DMS 273 treated with DMSO at 0.1 percent for 48 hours (cell line): ENCODE results near the gene ZNF222.

Experiments used
- DNase-seq: peaks from one replicate; lab custom pipeline; 2025; lab: John Stamatoyannopoulos, UW

The ZNF222 gene

DNA sequence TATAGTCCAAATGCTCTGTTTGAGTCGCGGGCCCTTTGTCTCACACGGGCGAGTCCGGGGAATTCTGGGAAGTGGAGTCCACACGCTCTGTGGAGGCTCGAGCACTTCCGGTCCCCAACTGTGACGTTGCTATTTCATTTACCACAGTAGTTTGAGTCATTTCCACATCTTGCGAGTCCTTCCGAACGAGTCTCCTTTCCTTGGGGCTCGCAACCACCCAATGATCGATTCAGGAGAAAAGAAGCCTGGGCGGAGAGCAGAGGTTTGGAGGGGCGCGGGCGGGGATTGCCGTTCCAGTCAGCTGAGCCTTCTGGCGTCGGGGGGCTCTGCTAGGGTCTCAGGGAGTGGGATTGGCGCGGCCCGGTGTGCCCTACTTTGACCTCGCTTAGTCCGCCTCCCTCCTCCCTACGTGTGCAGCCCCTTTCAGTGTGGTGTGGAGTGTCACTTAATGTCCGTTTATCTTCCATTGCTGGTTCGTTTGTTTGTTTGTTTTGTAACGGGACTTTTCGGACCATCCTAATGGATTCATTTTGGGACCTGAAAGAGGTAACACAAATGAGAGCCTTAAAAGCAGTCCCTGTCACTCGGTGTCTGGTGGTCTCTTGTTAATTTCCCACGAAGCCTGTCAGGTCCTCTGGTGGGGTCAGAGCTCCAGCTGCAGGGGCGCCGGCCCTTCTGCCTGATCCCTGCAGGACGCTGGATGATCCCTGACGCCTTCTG, at the start of gene ZNF222:
Gene ZNF222 (plus strand): TSS at position 163 of the 720 bp plus-strand sequence. CDS start 58 bp downstream, at position 221.
- peak; percentile 61 for DNase-seq

DNA sequence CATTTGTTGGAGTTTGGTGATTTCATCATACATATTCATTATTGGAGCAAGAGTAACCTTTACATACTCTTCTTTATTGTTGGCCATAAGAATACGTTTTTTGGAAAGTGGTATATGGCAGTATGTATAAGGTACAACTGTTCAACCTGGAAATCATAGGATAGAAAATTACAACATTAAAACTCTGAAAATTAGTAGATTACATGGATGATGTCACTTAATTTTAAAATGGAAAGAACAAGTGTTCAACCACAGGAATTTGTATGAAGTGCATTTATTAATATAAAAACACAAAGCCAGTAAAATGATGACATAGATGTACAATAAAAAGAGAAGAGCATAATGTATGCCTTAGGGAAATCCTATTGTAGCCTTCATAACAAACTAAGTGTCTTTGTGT, 48.4 kb upstream of the ZNF222 start:
- DNase-seq = no peak

DNA sequence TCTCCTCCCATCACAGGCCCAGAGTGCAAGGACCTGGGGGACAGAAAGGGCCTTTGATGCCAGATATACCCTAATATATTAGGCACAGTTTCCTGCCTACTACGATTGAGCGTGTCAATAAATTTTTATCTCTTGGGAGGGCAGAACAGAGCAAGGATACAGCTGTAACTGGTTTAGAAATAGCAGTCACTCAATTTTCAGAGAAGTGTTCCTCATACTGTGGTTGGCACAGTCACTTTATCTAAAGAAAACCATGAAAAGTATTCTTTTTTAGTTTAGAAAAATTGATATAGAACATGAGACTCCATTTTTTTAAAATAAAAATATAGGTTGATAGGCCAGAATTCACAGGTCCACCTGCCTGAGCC, 41.7 kb upstream of the ZNF222 start:
- no peak for DNase-seq

DNA sequence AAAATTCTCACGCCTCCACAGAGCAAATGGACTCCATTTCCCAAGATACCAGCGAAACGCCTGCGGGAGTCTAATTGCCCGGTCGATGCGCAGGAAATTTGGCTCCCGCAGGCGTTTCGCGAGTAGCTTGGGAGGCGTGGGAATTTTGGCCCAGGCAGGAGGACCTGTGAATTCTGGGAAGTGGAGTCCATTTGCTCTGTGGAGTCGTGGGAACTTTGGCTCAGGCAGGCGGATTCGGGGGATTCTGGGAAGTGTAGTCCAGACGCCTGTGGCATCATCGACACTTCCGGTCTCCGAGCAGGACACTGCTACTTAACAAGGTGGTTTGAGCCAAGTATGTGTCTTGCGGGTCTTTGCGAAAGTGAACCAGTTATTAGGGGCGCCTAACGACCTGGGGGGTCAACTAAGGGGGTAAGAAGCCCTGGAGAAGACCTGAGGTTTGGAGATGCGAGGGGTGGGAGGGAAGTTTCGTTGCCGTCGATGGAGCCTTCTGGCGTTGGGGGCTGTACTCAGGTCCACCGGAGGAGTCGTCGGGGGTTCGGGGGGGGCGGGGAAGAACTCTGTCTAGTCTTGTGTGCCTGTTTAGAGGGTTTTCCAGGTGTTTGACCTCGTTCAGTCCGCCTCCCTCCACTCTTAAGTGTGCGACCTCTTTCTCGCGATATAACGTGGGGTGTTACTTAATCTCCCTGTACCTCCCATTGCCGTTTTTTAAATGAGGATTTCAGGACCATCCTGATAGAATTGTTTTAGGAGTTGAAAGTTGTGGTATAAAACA, 41.1 kb upstream of the ZNF222 start, which contains the start of gene ZNF155:
Gene ZNF155 (plus strand): TSS at position 277 of the 775 bp plus-strand sequence. CDS start 4,356 bp downstream, outside the sequence.
- peak; percentile 96 for DNase-seq

DNA sequence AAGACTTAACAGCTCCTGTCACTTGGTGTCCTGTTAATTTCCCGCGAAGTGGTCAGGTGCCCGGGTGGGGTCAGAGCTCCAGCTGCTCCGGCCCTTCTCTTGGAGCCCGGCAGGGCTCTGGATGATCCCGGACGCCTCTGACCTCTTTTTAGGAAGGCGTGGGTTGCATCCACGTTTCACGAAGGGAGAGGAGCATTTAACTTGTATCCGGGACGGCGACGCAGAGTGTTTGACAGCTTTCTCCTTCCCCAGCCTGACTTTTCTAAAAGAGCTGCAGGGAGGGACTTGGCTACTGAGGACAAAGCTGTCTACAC, 40.5 kb upstream of the ZNF222 start:
- DNase-seq = no peak

DNA sequence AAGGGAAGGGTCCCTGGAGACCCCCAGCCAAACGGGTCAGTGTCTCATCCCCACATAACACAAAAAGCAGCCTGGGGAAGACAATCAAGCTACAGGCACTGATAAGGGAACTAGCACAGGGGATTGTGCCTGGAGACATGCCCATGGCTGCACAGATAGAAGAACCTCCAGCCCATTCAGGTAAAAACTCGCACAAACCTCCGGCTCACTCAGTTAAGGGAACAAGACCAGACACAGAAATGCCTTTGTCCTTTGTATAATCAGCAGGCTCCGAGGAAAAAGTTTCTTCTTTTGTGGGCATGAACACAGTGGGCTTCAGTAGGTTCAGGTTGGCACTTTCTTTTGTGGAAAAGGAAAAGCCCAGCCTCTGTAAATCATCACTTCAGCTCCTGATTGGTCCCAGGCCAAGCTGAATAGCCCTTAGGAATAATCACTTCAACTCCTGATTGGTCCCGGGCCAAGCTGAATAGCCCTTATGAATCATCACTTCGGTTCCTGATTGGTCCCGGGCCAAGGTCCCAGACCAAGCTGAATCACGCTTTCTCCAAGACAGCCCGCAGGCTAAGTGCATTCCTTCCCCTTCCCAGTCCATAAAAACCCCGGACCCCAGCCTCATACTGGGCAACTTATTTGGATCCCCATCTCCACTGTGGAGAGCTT, 27.4 kb upstream of the ZNF222 start:
- DNase-seq = no peak

DNA sequence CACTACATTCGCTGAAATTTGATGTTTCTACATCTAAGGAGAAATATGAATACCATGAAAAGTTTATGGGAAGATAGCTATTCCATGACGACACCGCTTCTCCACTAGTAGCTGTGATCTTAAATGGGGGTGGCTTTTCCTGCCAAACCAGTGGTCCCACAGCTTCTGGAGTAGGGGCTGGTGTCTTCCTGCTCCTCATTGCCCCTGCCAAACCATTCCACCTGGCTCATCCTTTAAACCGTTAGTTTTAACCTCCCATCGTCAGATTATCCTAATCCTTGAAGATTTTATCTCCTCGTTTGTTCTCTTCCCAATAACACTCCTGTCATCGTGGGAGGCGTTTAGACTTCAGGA, 23.0 kb upstream of the ZNF222 start:
- no peak for DNase-seq

DNA sequence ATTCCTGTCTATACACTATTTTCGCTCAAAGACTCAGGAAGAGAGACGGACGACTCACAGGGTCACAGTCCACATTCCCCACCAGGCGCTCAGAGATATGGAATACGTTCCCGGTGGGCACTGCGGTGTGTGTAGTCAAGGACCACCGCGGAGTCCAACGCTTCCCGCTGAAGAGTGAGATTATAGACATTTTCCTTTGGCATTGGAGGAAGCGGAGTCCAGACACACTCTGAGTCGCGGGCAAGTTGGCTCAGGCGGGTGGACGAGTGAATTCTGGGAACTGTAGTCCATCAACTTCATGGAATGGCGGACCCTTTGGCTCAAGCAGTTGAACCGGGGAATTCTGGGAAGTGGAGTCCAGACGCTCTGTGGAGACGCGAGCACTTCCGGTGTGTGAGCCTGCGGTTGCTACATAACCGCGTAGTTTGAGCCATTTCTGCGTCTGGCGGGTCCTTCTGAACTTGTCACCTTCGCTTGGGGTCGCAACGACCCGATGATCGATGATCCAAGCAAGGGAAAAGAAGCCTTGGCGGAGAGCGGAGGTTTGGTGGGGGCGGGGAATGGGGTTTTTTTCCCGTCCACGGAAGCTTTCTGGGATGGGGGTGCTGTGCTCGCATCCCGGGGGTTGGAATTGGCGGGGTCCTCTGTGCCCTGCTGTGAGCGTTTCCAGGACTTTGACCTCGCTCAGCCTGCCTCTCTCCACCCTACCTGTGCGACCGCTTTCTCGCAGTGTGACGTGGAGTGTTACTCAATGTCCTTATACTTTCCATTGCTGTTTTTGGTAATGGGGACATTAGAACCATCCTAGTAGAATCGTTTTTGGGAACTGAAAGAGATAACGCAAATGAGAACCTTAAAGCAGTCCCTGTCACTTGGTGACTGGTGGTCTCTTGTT, 22.4 kb upstream of the ZNF222 start, which contains the start of gene ZNF230:
Gene ZNF230 (plus strand): TSS at position 392 of the 895 bp plus-strand sequence. CDS start 4,122 bp downstream, outside the sequence.
- DNase-seq = peak; percentile 93

DNA sequence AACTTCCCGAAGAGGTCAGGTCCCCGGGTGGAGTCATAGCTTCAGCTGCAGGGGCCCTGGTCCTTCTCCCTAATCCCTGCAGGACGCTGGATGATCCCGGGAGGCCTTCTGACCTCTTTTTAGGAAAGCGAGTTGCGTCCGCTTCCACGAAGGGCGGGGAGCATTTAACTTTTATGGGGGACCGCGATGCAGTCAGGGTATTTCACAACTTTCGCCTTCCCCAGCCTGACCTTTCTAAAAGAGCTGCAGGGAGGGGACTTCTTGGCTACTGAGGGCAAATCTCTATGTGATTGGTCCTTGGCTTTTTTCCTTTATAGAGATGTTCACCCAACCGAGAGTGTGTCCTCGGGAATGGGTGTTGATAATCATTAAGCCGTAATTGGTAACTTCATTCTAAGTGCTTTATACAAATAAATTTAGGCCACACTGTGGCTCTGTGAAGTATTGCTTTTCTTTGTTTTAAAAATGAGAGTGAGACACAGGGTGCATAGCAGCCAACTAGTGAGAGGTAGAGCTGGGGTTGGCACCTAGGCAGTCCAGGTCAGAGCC, 21.6 kb upstream of the ZNF222 start:
- DNase-seq = no peak

DNA sequence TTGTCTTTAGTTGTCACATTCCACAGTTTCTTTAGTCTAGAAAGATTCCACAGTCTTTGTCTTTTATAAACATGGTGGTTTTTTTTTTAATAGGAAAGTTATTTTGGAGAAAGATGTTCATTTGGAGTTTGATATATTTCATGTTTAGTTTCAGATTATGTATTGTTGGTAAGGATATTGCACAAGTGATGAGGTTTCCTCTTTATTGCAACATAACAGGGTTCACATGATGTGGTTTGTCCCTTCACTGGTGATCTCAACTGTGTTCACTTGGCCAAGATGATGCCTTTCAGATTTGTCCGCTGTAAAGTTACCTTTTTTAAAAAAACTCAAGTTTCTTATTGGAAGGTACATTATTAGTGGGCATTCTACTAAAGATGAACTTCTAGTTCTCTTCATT, 19.2 kb upstream of the ZNF222 start:
- DNase-seq = no peak

DNA sequence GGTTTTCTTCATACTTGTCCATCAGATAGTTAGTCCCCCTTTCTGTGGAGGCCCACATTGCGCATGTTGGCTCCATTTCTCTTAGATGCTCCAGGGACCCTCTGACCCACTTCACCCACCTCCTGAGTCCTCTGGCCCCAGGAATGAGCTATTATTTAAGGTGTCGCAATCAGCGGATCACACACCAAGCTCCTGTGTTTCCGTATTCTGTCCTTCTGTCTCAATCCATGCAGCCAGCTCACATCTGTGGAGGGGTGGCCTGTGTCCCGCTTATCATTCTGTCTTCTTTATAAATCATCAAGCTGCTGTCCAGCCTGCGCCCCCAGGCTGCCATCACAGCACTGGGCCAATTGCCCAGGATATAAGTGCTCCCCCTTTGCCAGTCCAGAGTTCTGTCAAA, 17.7 kb upstream of the ZNF222 start:
- no peak for DNase-seq

DNA sequence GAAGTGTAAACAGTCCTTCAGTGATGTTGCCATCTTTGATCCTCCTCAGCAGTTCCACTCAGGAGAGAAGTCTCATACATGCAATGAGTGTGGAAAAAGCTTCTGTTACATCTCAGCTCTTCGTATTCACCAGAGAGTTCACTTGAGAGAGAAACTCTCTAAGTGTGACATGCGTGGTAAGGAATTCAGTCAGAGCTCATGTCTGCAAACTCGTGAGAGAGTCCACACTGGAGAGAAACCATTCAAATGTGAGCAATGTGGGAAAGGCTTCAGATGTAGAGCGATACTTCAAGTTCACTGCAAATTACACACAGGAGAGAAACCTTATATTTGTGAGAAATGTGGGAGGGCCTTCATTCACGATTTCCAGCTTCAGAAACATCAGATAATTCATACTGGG, 14.7 kb upstream of the ZNF222 start:
- no peak for DNase-seq

DNA sequence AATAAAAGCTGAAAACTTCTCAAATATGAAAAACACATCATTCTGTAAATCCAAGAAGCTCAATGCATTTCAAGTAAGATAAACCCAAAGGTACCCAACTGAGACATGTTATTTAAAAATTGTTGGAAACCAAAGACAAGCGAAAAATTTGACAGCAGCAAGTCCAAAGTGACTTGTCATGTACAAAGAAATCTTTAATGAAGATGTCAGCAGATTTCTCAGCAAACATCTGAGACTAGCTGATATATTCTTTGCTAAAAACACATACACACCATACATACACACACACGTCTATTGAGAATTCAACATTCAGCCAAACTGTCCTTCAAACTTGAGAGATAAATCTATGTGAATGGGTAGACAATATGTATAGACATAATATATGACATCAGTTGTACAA, 5.7 kb upstream of the ZNF222 start:
- DNase-seq = no peak

DNA sequence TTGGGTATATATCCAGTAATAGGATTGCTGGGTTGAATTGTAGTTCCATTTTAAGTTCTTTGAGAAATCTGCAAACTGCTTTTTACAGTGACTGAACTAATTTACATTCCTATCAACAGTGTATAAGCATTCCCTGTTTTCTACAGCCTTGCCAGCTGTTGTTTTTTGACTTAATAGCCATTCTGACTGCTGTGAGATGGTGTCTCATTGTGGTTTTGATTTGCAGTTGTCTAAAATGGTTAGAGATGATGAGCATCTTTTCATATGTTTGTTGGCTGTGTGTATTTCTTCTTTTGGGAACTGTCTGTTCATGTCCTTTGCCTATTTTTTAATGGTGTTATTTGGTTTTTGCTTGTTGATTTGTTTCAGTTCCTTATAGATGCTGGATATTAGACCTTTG, 4.0 kb upstream of the ZNF222 start:
- no peak for DNase-seq

DNA sequence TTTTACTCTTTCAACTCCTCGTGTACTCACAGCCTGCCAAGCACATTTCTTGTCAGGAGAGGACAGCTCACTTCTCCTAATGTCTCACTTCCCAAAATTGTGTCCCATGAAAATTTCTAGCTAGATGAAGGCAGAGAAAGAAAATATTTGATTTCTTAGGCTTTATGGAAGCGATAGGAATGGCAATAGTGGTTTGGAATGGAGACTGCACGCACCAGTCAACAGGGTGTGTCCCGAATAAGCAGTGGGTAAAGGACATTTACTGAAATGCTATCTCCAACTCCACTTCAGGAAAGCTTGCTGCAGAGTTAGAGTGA, 321 bp upstream of the ZNF222 start:
- DNase-seq = no peak

DNA sequence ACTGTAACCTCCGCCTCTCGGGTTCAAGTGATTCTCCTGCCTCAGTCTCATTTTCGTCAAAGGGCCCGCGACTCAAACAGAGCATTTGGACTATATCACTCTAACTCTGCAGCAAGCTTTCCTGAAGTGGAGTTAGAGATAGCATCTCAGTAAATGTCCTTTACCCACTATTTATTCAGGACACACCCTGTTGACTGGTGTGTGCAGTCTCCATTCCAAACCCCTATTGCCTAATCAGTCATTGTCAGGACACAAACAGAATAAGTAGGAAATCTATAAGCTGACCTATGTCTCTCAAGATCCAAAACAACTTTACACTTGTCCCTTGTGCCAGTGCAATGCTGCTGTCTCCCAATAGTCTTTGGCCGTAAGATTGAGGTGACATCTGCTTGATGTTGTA, 1.4 kb downstream of the ZNF222 start:
- DNase-seq = no peak

DNA sequence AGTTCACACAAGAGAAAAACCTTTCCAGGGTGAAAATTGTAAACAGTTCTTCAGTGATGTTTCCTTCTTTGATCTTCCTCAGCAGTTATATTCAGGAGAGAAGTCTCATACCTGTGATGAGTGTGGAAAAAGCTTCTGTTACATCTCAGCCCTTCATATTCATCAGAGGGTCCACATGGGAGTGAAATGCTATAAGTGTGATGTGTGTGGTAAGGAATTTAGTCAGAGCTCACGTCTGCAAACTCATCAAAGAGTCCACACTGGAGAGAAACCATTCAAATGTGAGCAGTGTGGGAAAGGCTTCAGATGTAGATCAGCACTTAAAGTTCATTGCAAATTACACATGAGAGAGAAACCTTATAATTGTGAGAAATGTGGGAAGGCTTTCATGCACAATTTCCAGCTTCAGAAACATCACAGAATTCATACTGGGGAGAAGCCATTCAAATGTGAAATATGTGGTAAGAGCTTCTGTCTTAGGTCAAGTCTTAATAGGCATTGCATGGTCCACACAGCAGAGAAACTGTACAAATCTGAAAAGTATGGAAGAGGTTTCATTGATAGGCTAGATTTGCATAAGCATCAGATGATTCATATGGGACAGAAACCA, 6.9 kb downstream of the ZNF222 start:
- DNase-seq = no peak

DNA sequence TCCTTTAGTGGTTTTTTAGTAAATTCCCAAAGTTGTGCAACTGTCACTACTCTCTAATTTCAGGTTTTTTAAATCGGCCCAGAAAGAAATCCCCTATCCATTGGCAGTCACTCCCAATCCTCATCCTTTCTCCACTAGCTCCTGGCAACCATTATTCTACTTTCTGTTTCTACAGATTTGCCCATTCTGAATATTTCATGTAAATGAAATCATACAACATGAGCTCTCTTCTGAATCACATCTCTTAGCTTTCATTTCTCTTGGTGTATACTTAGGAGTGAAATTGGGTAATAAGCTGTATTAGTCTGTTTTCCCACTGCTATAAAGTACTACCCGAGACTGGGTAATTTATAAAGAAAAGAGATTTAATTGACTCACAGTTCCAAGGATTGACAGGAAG, 17.0 kb downstream of the ZNF222 start:
- DNase-seq = no peak

DNA sequence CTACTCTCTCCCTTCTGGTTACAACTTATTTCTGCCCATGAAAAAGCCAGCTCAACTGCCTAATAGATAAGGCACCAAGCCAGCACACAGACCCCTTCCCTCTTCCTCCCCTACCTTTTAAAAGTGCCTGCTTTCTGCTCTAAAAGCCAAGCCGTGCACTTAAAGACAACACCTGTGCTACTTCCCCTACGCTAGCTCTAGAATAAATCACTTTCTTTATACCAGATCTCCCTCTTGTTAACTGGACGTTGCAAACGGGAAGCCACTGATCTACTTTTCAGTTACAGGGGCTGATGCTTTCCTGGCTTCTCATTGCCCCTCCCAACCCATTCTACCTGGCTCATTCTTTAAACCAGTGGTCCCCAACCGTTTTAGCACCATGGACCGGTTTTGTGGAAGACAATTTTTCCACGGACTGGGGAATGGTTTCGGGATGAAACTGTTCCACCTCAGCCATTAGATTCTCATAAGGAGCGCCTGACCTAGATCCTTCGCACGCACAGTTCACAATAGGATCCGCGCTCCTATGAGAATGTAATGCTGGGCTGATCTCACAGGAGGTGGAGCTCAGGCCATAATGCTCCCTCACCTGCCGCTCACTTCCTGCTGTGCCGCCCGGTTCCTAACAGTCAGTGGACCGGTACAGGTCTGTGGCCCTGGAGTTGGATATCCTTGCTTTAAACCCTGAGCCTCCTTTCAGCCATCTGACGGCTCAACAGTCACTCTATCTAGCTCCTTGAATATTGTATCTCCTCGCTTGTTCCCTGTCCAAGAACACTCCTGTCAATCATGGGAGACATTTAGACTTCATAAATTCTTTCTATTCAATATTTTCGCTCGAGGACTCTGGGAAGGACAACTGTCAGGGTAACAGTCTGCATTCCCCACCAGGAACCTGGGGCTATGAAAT, 25.8 kb downstream of the ZNF222 start:
- DNase-seq = no peak

DNA sequence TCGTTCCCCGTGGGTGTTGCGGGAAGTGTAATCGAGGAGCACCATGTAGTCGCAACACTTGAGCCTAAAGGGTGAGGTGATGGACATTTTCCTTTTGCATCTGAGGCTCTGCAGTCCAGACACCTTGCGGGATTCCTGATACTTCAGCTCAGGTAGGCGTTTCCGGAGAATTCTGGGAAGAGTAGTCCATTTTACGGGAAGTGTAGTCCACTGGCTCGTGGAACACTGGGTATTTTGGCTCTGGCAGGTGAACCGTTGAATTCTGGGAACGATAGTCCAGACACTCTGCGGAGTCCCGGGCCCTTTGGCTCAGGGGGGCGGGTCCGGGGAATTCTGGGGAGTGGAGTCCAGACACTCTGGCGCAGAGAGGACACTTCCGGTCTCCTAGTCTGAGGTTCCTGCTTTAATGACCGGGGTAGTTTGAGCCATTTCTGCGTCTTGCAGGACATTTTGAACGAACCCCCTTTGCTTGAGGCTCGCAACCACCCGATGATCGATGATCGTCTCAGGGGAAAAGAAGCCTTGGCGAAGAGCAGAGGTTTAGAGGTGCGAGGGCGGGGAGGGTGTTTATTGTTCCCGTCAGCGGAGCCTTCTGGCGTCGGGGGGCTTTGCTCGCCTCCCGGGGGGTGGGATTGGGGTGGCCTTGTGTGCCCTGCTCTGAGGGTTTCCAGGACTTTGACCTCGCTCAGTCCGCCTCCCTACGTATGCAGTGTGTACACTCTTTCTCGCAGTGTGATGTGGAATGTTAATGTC, 26.6 kb downstream of the ZNF222 start, which contains the start of gene ZNF223:
Gene ZNF223 (plus strand): TSS at position 387 of the 753 bp plus-strand sequence. CDS start 3,141 bp downstream, outside the sequence.
- DNase-seq = peak; percentile 88
